ENCODE data around the gene CD1B. TPM values are rescaled to one million over a fixed set of nuclear protein-coding genes. Genes with fewer than 3 reads are reported as not detected.

Gene CD1B
- total RNA-seq, 1 donor from 2014 or later = not detected

GRCh38 chr1:158357441-158357840 lies 26.1 kb upstream of the CD1B start:
- H3K36me3 Mint-ChIP-seq = no peaks in the 10 kb centered on the region
- Histone ChIP-seq H3K9ac (no peak overlapping the region), H3K4me1 (no peaks in the 10 kb centered on the region), H3K4me2 (no peak overlapping the region), H2AFZ (replicated peaks) (no peak overlapping the region), H3F3A (ENCODE audit: low read depth) (no peaks in the 10 kb centered on the region), H3K9me3 (ENCODE audit: low read depth) (no peaks in the 10 kb centered on the region), H3K27me3 (no peaks in the 10 kb centered on the region), H3K79me2 (ENCODE audit: low read depth) (no peaks in the 10 kb centered on the region), H4K20me1 (ENCODE audit: low read depth) (no peaks in the 10 kb centered on the region), H3K4me3 (no peak overlapping the region), H3K27ac (no peak overlapping the region), H3K36me3 (no peaks in the 10 kb centered on the region)
- H3K9me3 Mint-ChIP-seq = no peaks in the 10 kb centered on the region
- no peaks in the 10 kb centered on the region for H3K27me3 Mint-ChIP-seq (ENCODE audit: insufficient read depth, low read depth)
- no peak overlapping the region for H3K4me3 Mint-ChIP-seq
- TF ChIP-seq, protein P1, sequence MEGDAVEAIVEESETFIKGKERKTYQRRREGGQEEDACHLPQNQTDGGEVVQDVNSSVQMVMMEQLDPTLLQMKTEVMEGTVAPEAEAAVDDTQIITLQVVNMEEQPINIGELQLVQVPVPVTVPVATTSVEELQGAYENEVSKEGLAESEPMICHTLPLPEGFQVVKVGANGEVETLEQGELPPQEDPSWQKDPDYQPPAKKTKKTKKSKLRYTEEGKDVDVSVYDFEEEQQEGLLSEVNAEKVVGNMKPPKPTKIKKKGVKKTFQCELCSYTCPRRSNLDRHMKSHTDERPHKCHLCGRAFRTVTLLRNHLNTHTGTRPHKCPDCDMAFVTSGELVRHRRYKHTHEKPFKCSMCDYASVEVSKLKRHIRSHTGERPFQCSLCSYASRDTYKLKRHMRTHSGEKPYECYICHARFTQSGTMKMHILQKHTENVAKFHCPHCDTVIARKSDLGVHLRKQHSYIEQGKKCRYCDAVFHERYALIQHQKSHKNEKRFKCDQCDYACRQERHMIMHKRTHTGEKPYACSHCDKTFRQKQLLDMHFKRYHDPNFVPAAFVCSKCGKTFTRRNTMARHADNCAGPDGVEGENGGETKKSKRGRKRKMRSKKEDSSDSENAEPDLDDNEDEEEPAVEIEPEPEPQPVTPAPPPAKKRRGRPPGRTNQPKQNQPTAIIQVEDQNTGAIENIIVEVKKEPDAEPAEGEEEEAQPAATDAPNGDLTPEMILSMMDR (IDR thresholded peaks at IDR 0.05) = no peak
- no peak for TF ChIP-seq EZH2phosphoT487 (IDR thresholded peaks at IDR 0.05)
- TF ChIP-seq EZH2 (IDR thresholded peaks at IDR 0.05) = no peak
- no peak overlapping the region for H3K27ac Mint-ChIP-seq
- no peak for DNase-seq (ENCODE audit: low spot score)
- no peaks in the 10 kb centered on the region for H3K4me1 Mint-ChIP-seq

GRCh38 chr1:158356616-158357015 lies 25.3 kb upstream of the CD1B start:
- no peaks in the 10 kb centered on the region for H3K36me3 Mint-ChIP-seq
- H3K27me3 Mint-ChIP-seq (ENCODE audit: insufficient read depth, low read depth) = no peaks in the 10 kb centered on the region
- H3K79me2 ChIP-seq (ENCODE audit: low read depth) = no peaks in the 10 kb centered on the region
- H3K4me1 Mint-ChIP-seq = no peaks in the 10 kb centered on the region
- no peaks in the 10 kb centered on the region for H3K4me1 ChIP-seq
- H3K36me3 ChIP-seq = no peaks in the 10 kb centered on the region
- no peaks in the 10 kb centered on the region for H3K27me3 ChIP-seq
- no peak overlapping the region for H2AFZ ChIP-seq (replicated peaks)
- H3K4me3 ChIP-seq = no peak overlapping the region
- TF ChIP-seq EZH2phosphoT487 (IDR thresholded peaks at IDR 0.05) (no peak), EZH2 (IDR thresholded peaks at IDR 0.05) (no peak)
- TF ChIP-seq, protein P1 (IDR thresholded peaks at IDR 0.05) = no peak
- no peaks in the 10 kb centered on the region for H3K9me3 Mint-ChIP-seq
- H3K27ac ChIP-seq = no peak overlapping the region
- no peak overlapping the region for H3K4me3 Mint-ChIP-seq
- no peak overlapping the region for H3K4me2 ChIP-seq
- H3K9ac ChIP-seq = no peak overlapping the region
- H3K27ac Mint-ChIP-seq = no peak overlapping the region
- H3K9me3 ChIP-seq (ENCODE audit: low read depth) = no peaks in the 10 kb centered on the region
- no peaks in the 10 kb centered on the region for H3F3A ChIP-seq (ENCODE audit: low read depth)
- DNase-seq (ENCODE audit: low spot score) = no peak
- no peaks in the 10 kb centered on the region for H4K20me1 ChIP-seq (ENCODE audit: low read depth)

DNA sequence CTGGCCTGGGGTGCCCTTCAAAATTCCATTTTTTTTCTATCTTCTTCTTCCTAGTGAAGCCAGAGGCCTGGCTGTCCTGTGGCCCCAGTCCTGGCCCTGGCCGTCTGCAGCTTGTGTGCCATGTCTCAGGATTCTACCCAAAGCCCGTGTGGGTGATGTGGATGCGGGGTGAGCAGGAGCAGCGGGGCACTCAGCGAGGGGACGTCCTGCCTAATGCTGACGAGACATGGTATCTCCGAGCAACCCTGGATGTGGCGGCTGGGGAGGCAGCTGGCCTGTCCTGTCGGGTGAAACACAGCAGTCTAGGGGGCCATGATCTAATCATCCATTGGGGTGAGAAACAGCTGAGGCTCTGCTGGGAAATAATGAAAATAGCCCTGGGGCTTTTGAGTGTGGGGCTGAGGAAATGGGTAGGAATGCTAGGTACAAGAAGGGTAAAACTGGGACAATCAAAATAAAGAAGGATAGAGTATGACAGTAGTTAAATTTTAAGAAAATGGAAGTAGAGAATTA lies 24.5 kb upstream of the CD1B start:
- Histone ChIP-seq H3K27ac (no peak overlapping the region), H3K9me3 (ENCODE audit: low read depth) (no peaks in the 10 kb centered on the region), H3K36me3 (no peaks in the 10 kb centered on the region), H2AFZ (replicated peaks) (no peak overlapping the region), H3K79me2 (ENCODE audit: low read depth) (no peaks in the 10 kb centered on the region), H3K27me3 (no peaks in the 10 kb centered on the region), H3K4me1 (no peaks in the 10 kb centered on the region), H3K9ac (no peak overlapping the region), H3F3A (ENCODE audit: low read depth) (no peaks in the 10 kb centered on the region), H3K4me3 (no peak overlapping the region), H4K20me1 (ENCODE audit: low read depth) (no peaks in the 10 kb centered on the region), H3K4me2 (no peak overlapping the region)
- Mint-ChIP-seq H3K4me1 (no peaks in the 10 kb centered on the region), H3K9me3 (no peaks in the 10 kb centered on the region), H3K4me3 (no peak overlapping the region), H3K27ac (no peak overlapping the region), H3K36me3 (no peaks in the 10 kb centered on the region), H3K27me3 (ENCODE audit: insufficient read depth, low read depth) (no peaks in the 10 kb centered on the region)
- no peak for DNase-seq (ENCODE audit: low spot score)
- TF ChIP-seq EZH2 (IDR thresholded peaks at IDR 0.05) (no peak), EZH2phosphoT487 (IDR thresholded peaks at IDR 0.05) (no peak)
- TF ChIP-seq, protein P1 (IDR thresholded peaks at IDR 0.05) = no peak
